Measurements from ENCODE around the gene RAPGEFL1.

RAPGEFL1 gene

GRCh38 chr17:40175928-40176753 lies 1.1 kb upstream of the RAPGEFL1 start:
- Histone ChIP-seq H3K9ac (ENCODE audit: low read depth, low read length) (no peak overlapping the region), H3K27me3 (ENCODE audit: control insufficient read depth, insufficient read depth, low read length) (no peaks in the 10 kb centered on the region), H3K4me3 (ENCODE audit: low read length) (no peak overlapping the region), H3K9me3 (replicated peaks; ENCODE audit: low read length) (no peaks in the 10 kb centered on the region), H3K4me2 (ENCODE audit: low read length) (no peak overlapping the region), H3K36me3 (ENCODE audit: insufficient read depth, low read length) (peaks cover 37% of the 10 kb centered on the region), H3K4me1 (ENCODE audit: control insufficient read depth, insufficient read depth, low read length) (peaks cover 24% of the 10 kb centered on the region)

GRCh38 chr17:40176754-40177110 lies 538 bp upstream of the RAPGEFL1 start:
- no peak overlapping the region for H3K9ac ChIP-seq (ENCODE audit: low read depth, low read length)
- H3K4me3 ChIP-seq (ENCODE audit: low read length), result no peak overlapping the region
- peaks cover 24% of the 10 kb centered on the region for H3K4me1 ChIP-seq (ENCODE audit: control insufficient read depth, insufficient read depth, low read length)
- H3K27me3 ChIP-seq (ENCODE audit: control insufficient read depth, insufficient read depth, low read length), result no peaks in the 10 kb centered on the region
- no peaks in the 10 kb centered on the region for H3K9me3 ChIP-seq (replicated peaks; ENCODE audit: low read length)
- H3K4me2 ChIP-seq (ENCODE audit: low read length), result peak overlapping the region; percentile 82
- H3K36me3 ChIP-seq (ENCODE audit: insufficient read depth, low read length), result peaks cover 31% of the 10 kb centered on the region

DNA sequence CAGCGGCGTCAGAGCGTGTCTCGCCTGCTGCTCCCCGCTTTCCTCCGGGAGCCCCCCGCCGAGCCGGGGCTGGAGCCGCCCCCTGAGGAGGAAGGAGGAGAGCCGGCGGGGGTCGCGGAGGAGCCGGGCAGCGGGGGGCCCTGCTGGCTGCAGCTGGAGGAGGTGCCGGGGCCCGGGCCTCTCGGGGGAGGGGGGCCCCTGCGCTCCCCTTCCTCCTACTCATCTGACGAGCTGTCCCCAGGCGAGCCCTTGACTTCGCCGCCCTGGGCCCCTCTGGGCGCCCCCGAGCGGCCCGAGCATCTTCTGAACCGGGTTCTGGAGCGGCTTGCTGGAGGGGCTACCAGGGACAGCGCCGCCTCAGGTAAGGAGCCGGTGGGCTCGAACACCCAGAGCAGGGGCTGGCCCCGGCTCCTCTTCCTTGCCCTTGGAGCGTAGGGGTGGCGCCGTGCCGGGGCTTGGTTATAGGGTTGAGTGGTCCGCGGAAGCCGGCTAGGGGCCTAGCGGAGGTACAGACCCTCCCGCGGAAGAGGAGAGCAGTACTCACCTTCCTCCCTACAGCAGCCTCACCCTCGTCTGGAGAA lies 841 bp downstream of the RAPGEFL1 start:
- no peak overlapping the region for H3K4me3 ChIP-seq (ENCODE audit: low read length)
- H3K9ac ChIP-seq (ENCODE audit: low read depth, low read length), result no peak overlapping the region
- no peaks in the 10 kb centered on the region for H3K9me3 ChIP-seq (replicated peaks; ENCODE audit: low read length)
- peaks cover 20% of the 10 kb centered on the region for H3K36me3 ChIP-seq (ENCODE audit: insufficient read depth, low read length)
- H3K27me3 ChIP-seq (ENCODE audit: control insufficient read depth, insufficient read depth, low read length), result no peaks in the 10 kb centered on the region
- H3K4me1 ChIP-seq (ENCODE audit: control insufficient read depth, insufficient read depth, low read length), result peaks cover 24% of the 10 kb centered on the region
- H3K4me2 ChIP-seq (ENCODE audit: low read length), result no peak overlapping the region

DNA sequence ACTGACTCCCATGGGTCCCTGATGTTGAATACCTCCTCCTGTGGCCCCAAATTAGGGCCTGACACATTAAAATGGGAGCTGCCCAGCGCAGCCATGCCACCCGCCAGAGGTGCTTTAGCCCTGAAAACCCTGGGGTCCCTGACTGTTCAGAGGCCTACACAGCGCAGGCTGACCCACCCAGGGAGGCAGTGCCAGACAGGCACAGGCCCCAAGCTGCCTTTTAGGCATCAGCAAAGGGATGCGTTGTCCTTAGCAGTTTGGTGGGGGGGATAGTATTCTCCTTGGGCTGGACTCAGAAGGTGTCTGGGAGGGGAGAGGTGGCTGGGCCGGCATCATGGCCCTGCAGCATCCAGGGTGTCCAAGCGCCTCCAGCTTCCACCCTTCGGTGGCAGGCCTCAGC lies 1.4 kb downstream of the RAPGEFL1 start:
- Histone ChIP-seq H3K9ac (ENCODE audit: low read depth, low read length) (no peak overlapping the region), H3K4me2 (ENCODE audit: low read length) (no peak overlapping the region), H3K9me3 (replicated peaks; ENCODE audit: low read length) (no peaks in the 10 kb centered on the region), H3K4me1 (ENCODE audit: control insufficient read depth, insufficient read depth, low read length) (peaks cover 24% of the 10 kb centered on the region), H3K27me3 (ENCODE audit: control insufficient read depth, insufficient read depth, low read length) (no peaks in the 10 kb centered on the region), H3K4me3 (ENCODE audit: low read length) (no peak overlapping the region), H3K36me3 (ENCODE audit: insufficient read depth, low read length) (peaks cover 16% of the 10 kb centered on the region)

GRCh38 chr17:40179923-40180659 lies 2.8 kb downstream of the RAPGEFL1 start:
- Histone ChIP-seq H3K4me3 (ENCODE audit: low read length) (no peak overlapping the region), H3K9me3 (replicated peaks; ENCODE audit: low read length) (no peaks in the 10 kb centered on the region), H3K4me2 (ENCODE audit: low read length) (peak overlapping the region; percentile 58), H3K9ac (ENCODE audit: low read depth, low read length) (no peak overlapping the region), H3K27me3 (ENCODE audit: control insufficient read depth, insufficient read depth, low read length) (no peaks in the 10 kb centered on the region), H3K4me1 (ENCODE audit: control insufficient read depth, insufficient read depth, low read length) (peaks cover 24% of the 10 kb centered on the region), H3K36me3 (ENCODE audit: insufficient read depth, low read length) (peaks cover 7% of the 10 kb centered on the region)

- H3K27me3 ChIP-seq (ENCODE audit: control insufficient read depth, insufficient read depth, low read length), result no peaks in the 10 kb centered on the region
- no peak overlapping the region for H3K4me3 ChIP-seq (ENCODE audit: low read length)
- no peak overlapping the region for H3K9ac ChIP-seq (ENCODE audit: low read depth, low read length)
- H3K4me1 ChIP-seq (ENCODE audit: control insufficient read depth, insufficient read depth, low read length), result peaks cover 24% of the 10 kb centered on the region
- H3K9me3 ChIP-seq (replicated peaks; ENCODE audit: low read length), result no peaks in the 10 kb centered on the region
- peak overlapping the region; percentile 58 for H3K4me2 ChIP-seq (ENCODE audit: low read length)
- H3K36me3 ChIP-seq (ENCODE audit: insufficient read depth, low read length), result peaks cover 7% of the 10 kb centered on the region
Measured at GRCh38 chr17:40180694-40181093, 3.4 kb downstream of the RAPGEFL1 start.

DNA sequence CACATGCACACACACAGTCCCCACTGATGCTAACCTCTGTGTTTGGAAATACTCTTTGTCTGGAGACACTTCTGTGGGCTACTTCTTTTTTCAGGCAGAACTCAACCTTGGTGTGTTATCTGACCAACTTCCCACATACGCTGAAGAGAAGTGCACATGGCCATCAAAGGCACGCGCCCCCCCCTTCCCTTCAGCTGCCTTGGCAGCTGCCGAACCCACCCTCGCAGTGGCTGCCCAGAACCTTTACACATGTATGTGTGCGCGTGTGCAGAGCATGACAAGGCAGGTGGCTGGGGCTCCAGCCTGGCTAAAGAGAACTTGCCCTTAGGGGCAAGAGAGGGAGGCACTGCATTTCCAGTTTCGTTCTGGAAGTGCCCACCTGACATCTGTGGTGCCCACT lies 3.9 kb downstream of the RAPGEFL1 start:
- Histone ChIP-seq H3K4me3 (ENCODE audit: low read length) (no peak overlapping the region), H3K9me3 (replicated peaks; ENCODE audit: low read length) (no peaks in the 10 kb centered on the region), H3K4me1 (ENCODE audit: control insufficient read depth, insufficient read depth, low read length) (peaks cover 24% of the 10 kb centered on the region), H3K9ac (ENCODE audit: low read depth, low read length) (no peak overlapping the region), H3K36me3 (ENCODE audit: insufficient read depth, low read length) (peaks cover 7% of the 10 kb centered on the region), H3K27me3 (ENCODE audit: control insufficient read depth, insufficient read depth, low read length) (no peaks in the 10 kb centered on the region), H3K4me2 (ENCODE audit: low read length) (no peak overlapping the region)

- Histone ChIP-seq H3K4me3 (ENCODE audit: low read length) (no peak overlapping the region), H3K9me3 (replicated peaks; ENCODE audit: low read length) (no peaks in the 10 kb centered on the region), H3K4me2 (ENCODE audit: low read length) (no peak overlapping the region), H3K36me3 (ENCODE audit: insufficient read depth, low read length) (peaks cover 7% of the 10 kb centered on the region), H3K9ac (ENCODE audit: low read depth, low read length) (no peak overlapping the region), H3K4me1 (ENCODE audit: control insufficient read depth, insufficient read depth, low read length) (peaks cover 18% of the 10 kb centered on the region), H3K27me3 (ENCODE audit: control insufficient read depth, insufficient read depth, low read length) (no peaks in the 10 kb centered on the region)
Measured at GRCh38 chr17:40182606-40183005, 5.3 kb downstream of the RAPGEFL1 start.

DNA sequence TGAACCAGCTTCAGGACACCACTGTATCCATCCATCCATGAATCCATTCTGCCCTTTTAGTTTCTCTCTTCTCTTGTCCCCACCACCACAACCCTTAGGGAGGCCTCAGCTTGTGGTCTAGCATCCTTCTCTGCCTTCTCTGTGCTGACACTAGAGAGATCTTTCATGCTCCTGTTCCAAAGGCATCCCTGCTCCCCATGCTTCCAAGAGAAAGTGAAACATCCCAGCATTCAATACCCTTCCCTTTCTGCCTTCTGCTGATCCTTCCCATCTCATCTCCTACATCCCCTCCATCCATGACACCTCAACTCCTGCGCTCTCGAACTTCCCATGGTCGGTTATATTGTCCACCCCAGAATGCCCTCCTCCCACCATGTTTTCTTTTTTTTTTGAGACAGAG lies 10.0 kb downstream of the RAPGEFL1 start:
- Histone ChIP-seq H3K9me3 (replicated peaks; ENCODE audit: low read length) (no peaks in the 10 kb centered on the region), H3K4me1 (ENCODE audit: control insufficient read depth, insufficient read depth, low read length) (peaks cover 14% of the 10 kb centered on the region), H3K4me3 (ENCODE audit: low read length) (no peak overlapping the region), H3K9ac (ENCODE audit: low read depth, low read length) (no peak overlapping the region), H3K4me2 (ENCODE audit: low read length) (no peak overlapping the region), H3K27me3 (ENCODE audit: control insufficient read depth, insufficient read depth, low read length) (no peaks in the 10 kb centered on the region), H3K36me3 (ENCODE audit: insufficient read depth, low read length) (no peaks in the 10 kb centered on the region)

GRCh38 chr17:40188694-40189093 lies 11.4 kb downstream of the RAPGEFL1 start:
- Histone ChIP-seq H3K4me2 (ENCODE audit: low read length) (no peak overlapping the region), H3K4me1 (ENCODE audit: control insufficient read depth, insufficient read depth, low read length) (peaks cover 14% of the 10 kb centered on the region), H3K36me3 (ENCODE audit: insufficient read depth, low read length) (no peaks in the 10 kb centered on the region), H3K9me3 (replicated peaks; ENCODE audit: low read length) (no peaks in the 10 kb centered on the region), H3K9ac (ENCODE audit: low read depth, low read length) (no peak overlapping the region), H3K4me3 (ENCODE audit: low read length) (no peak overlapping the region), H3K27me3 (ENCODE audit: control insufficient read depth, insufficient read depth, low read length) (no peaks in the 10 kb centered on the region)

DNA sequence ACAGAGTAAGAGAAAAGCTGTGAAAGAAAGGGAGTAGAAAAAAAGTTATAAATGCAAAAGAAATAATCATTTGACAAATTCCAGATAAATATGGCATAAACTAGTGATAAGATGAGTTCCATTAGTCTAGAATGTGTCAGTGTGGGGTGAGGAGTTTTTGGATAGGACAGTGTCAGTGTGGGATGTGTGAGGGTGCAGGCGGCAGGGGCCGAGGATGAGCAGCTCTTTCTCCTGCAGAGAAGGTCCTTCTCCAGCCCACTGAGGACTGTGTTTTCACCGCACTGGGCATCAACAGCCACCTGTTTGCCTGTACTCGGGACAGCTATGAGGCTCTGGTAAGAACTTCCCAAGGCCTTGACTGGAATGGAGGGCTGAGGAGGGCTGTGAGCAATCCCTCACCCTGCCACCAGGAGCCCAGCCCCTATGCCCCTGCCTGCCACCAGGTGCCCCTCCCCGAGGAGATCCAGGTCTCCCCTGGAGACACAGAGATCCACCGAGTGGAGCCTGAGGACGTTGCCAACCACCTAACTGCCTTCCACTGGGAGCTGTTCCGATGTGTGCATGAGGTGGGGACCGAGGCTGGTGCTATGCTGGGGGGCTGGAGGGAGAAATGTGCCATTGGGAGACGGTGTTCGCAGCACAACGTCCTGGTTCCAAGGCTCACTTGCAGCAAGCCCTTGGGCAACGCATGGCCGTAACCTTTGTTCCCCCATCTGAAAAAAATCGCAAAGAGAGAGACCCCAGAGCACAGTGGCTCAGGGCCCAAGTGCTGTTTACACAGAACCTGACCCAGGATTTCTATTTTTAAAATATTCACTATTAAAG lies 13.1 kb downstream of the RAPGEFL1 start:
- Histone ChIP-seq H3K27me3 (ENCODE audit: control insufficient read depth, insufficient read depth, low read length) (no peaks in the 10 kb centered on the region), H3K4me3 (ENCODE audit: low read length) (no peak overlapping the region), H3K9ac (ENCODE audit: low read depth, low read length) (no peak overlapping the region), H3K9me3 (replicated peaks; ENCODE audit: low read length) (no peaks in the 10 kb centered on the region), H3K4me1 (ENCODE audit: control insufficient read depth, insufficient read depth, low read length) (peaks cover 14% of the 10 kb centered on the region), H3K36me3 (ENCODE audit: insufficient read depth, low read length) (no peaks in the 10 kb centered on the region), H3K4me2 (ENCODE audit: low read length) (peak overlapping the region; percentile 97)
